ENCODE data around the gene NLGN2. TPM values are rescaled to one million over a fixed set of nuclear protein-coding genes. Genes with fewer than 3 reads are reported as not detected.
A peak's percentile ranks its signal among the peaks of the same experiment; 100 is the strongest.
"Not testable (repeated sequence)": the region's sequence is repeated elsewhere in the genome, so short reads cannot be mapped to it uniquely, and the experiment has no call there.

The NLGN2 gene
- polyA plus RNA-seq (2012; ENCODE audit: low read depth, missing spikeins): 0.35 TPM

DNA sequence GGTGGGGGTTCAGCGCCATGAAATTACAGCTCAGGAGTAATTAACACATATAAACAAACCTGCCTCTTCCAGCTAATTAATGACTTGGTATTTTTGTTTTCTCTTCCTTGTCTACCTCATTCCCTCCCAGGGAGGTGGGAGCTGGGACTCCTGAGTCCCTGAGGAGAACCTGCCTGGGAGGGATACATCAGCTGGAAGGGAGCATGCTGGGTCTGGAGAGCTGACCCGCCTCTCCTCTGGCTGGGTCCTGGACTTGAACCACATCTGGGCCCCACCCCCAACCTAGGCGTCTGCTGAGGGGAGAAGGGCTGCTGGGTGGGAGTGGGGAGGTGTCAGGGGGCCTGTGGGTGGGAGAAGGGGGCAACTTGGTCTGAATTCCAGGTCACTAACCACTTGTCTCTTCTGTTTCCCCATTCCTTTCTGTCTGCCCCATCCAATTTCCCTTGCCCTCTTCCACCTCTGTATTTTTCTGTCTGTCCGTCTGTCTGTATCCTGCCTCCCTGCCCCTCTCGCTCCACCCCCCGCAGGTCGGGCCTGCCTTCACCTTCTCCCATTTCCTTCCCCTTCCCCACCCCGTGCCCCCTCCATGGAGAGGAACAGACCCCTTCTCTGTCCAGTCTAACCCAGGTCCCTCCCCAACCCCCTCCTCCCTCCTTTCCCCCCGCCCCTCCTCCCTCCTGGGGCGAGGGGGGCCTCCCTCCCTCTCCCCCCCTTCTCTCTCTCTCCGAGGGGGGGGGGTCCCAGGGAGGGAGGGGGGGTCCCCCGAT, at the start of gene NLGN2:
TSS of gene NLGN2 (plus strand) at position 361 of the 767 bp plus-strand sequence. CDS start 411 bp downstream, outside the sequence.
- DNase-seq (ENCODE audit: insufficient read length, low spot score) (no peak), FAIRE-seq (no peak)
- TF ChIP-seq POU2F2 (IDR thresholded peaks at IDR 0.05; ENCODE audit: low read depth, low read length): no peak
- no peak for TF ChIP-seq POLR2A (IDR thresholded peaks at IDR 0.05; ENCODE audit: low read depth, low read length)
- TF ChIP-seq TAF1 (IDR thresholded peaks at IDR 0.05; ENCODE audit: low read depth, low read length): no peak
- no peak for TF ChIP-seq PAX5 (IDR thresholded peaks at IDR 0.05; ENCODE audit: insufficient read depth, low read length, severe bottlenecking)
- no peak for TF ChIP-seq SPI1 (IDR thresholded peaks at IDR 0.05; ENCODE audit: low read depth, low read length)
- TF ChIP-seq POLR2AphosphoS5 (IDR thresholded peaks at IDR 0.05; ENCODE audit: low read depth, low read length): no peak

DNA sequence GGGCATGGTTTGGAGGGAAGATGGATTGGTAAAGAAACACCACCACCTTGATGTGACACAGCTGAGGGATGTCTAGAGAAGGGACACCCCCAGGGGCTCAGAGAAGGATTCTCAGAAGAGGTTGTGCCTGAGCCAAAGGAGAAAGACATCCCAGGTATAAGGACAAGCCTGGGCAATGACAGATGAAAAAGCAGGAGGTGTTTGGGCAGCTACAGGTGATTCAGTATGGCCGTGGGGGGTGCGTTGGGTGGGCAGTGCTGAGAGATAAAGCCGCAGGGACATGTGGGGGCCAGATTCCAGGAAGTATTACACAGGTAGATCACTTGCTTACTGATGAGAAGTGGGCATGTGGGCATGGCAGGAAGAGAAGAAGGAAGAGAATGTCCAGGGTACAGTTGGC, 45.7 kb upstream of the NLGN2 start:
- FAIRE-seq: no peak
- TF ChIP-seq PAX5 (IDR thresholded peaks at IDR 0.05; ENCODE audit: insufficient read depth, low read length, severe bottlenecking) (no peak), SPI1 (IDR thresholded peaks at IDR 0.05; ENCODE audit: low read depth, low read length) (no peak)
- no peak for DNase-seq (ENCODE audit: insufficient read length, low spot score)

- DNase-seq (ENCODE audit: insufficient read length, low spot score) (no peak), FAIRE-seq (no peak)
- TF ChIP-seq PAX5 (IDR thresholded peaks at IDR 0.05; ENCODE audit: insufficient read depth, low read length, severe bottlenecking) (no peak), POU2F2 (IDR thresholded peaks at IDR 0.05; ENCODE audit: low read depth, low read length) (no peak), TAF1 (IDR thresholded peaks at IDR 0.05; ENCODE audit: low read depth, low read length) (no peak), SPI1 (IDR thresholded peaks at IDR 0.05; ENCODE audit: low read depth, low read length) (no peak), POLR2AphosphoS5 (IDR thresholded peaks at IDR 0.05; ENCODE audit: low read depth, low read length) (no peak), POLR2A (IDR thresholded peaks at IDR 0.05; ENCODE audit: low read depth, low read length) (no peak)
Measured at GRCh38 chr17:7363311-7363710, 44.3 kb upstream of the NLGN2 start.

GRCh38 chr17:7365963-7366362, 41.7 kb upstream of the NLGN2 start:
- not testable (repeated sequence) for DNase-seq (ENCODE audit: insufficient read length, low spot score)
- peak; percentile 78 for FAIRE-seq

DNA sequence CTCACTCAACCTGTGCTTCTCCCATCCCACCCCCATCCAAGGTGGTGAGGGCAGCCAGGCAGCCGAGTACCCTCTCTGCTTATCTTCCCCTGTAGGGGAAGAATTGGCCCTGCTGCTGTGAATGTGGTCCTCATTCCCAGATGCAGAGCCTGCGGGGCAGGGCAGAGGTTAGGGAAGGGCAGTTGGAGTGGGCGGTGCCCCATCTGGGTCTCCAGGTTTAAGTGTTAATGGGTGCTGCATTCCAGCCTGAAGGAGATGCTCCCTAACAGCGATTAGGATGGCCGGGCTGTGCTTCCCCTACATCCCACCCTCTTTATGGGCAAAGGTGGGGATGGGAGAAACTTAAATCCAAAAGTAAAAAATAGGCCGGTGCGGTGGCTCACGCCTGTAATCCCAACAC, 40.6 kb upstream of the NLGN2 start:
- FAIRE-seq (no peak), DNase-seq (ENCODE audit: insufficient read length, low spot score) (no peak)
- TF ChIP-seq PAX5 (IDR thresholded peaks at IDR 0.05; ENCODE audit: insufficient read depth, low read length, severe bottlenecking): no peak

- TF ChIP-seq TAF1 (IDR thresholded peaks at IDR 0.05; ENCODE audit: low read depth, low read length): no peak
- no peak for TF ChIP-seq PAX5 (IDR thresholded peaks at IDR 0.05; ENCODE audit: insufficient read depth, low read length, severe bottlenecking)
- TF ChIP-seq SPI1 (IDR thresholded peaks at IDR 0.05; ENCODE audit: low read depth, low read length): no peak
- TF ChIP-seq POLR2AphosphoS5 (IDR thresholded peaks at IDR 0.05; ENCODE audit: low read depth, low read length): no peak
- no peak for TF ChIP-seq POLR2A (IDR thresholded peaks at IDR 0.05; ENCODE audit: low read depth, low read length)
- no peak for TF ChIP-seq POU2F2 (IDR thresholded peaks at IDR 0.05; ENCODE audit: low read depth, low read length)
- FAIRE-seq (no peak), DNase-seq (ENCODE audit: insufficient read length, low spot score) (no peak)
Measured at GRCh38 chr17:7367918-7368598, 39.6 kb upstream of the NLGN2 start.

DNA sequence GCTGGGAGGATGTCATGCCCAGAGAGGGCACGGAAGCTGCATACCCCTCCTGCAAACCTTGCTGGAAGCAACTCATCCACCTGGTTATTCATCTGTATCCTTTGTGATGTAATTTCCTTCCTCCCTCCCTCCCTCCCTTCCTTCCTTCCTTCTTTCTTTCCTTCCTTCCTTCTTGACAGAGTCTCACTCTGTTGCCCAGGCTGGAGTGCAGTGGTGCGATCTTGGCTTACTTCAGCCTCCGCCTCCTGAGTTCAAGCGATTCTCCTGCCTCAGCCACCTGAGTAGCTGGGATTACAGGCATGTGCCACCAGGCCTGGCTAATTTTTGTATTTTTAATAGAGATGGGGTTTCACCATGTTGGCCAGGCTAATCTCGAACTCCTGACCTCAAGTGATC, 39.0 kb upstream of the NLGN2 start:
- not testable (repeated sequence) for FAIRE-seq; DNase-seq (ENCODE audit: insufficient read length, low spot score)

- FAIRE-seq: no peak
- no peak for DNase-seq (ENCODE audit: insufficient read length, low spot score)
- TF ChIP-seq POU2F2 (IDR thresholded peaks at IDR 0.05; ENCODE audit: low read depth, low read length) (no peak), PAX5 (IDR thresholded peaks at IDR 0.05; ENCODE audit: insufficient read depth, low read length, severe bottlenecking) (no peak), SPI1 (IDR thresholded peaks at IDR 0.05; ENCODE audit: low read depth, low read length) (no peak), POLR2AphosphoS5 (IDR thresholded peaks at IDR 0.05; ENCODE audit: low read depth, low read length) (no peak), TAF1 (IDR thresholded peaks at IDR 0.05; ENCODE audit: low read depth, low read length) (no peak), POLR2A (IDR thresholded peaks at IDR 0.05; ENCODE audit: low read depth, low read length) (no peak)
Measured at GRCh38 chr17:7369825-7370224, 37.8 kb upstream of the NLGN2 start.

- no peak for FAIRE-seq
- TF ChIP-seq POU2F2 (IDR thresholded peaks at IDR 0.05; ENCODE audit: low read depth, low read length) (no peak), POLR2AphosphoS5 (IDR thresholded peaks at IDR 0.05; ENCODE audit: low read depth, low read length) (no peak), POLR2A (IDR thresholded peaks at IDR 0.05; ENCODE audit: low read depth, low read length) (no peak), TAF1 (IDR thresholded peaks at IDR 0.05; ENCODE audit: low read depth, low read length) (no peak), PAX5 (IDR thresholded peaks at IDR 0.05; ENCODE audit: insufficient read depth, low read length, severe bottlenecking) (no peak), SPI1 (IDR thresholded peaks at IDR 0.05; ENCODE audit: low read depth, low read length) (no peak)
- DNase-seq (ENCODE audit: insufficient read length, low spot score): no peak
Measured at GRCh38 chr17:7370853-7371252, 36.8 kb upstream of the NLGN2 start.

GRCh38 chr17:7374353-7374752, 33.3 kb upstream of the NLGN2 start:
- FAIRE-seq: no peak
- TF ChIP-seq POLR2A (IDR thresholded peaks at IDR 0.05; ENCODE audit: low read depth, low read length) (no peak), POLR2AphosphoS5 (IDR thresholded peaks at IDR 0.05; ENCODE audit: low read depth, low read length) (no peak), POU2F2 (IDR thresholded peaks at IDR 0.05; ENCODE audit: low read depth, low read length) (no peak), TAF1 (IDR thresholded peaks at IDR 0.05; ENCODE audit: low read depth, low read length) (no peak), PAX5 (IDR thresholded peaks at IDR 0.05; ENCODE audit: insufficient read depth, low read length, severe bottlenecking) (no peak), SPI1 (IDR thresholded peaks at IDR 0.05; ENCODE audit: low read depth, low read length) (no peak)

More at GRCh38 chr17:7374353-7374752, 33.3 kb upstream of the NLGN2 start:
- no peak for DNase-seq (ENCODE audit: insufficient read length, low spot score)
